Hematopoietic multipotent progenitor cell treated with erythropoietin and hydrocortisone succinate and interleukin-3 and kit ligand, for 8 days (in vitro differentiated cells): ENCODE data around the gene RNFT2.

Source experiments
- DNase-seq: peaks from one replicate; pipeline ENCODE4 v3.0.0-alpha.2; 2015

Gene RNFT2, protein sequence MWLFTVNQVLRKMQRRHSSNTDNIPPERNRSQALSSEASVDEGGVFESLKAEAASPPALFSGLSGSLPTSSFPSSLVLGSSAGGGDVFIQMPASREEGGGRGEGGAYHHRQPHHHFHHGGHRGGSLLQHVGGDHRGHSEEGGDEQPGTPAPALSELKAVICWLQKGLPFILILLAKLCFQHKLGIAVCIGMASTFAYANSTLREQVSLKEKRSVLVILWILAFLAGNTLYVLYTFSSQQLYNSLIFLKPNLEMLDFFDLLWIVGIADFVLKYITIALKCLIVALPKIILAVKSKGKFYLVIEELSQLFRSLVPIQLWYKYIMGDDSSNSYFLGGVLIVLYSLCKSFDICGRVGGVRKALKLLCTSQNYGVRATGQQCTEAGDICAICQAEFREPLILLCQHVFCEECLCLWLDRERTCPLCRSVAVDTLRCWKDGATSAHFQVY

DNA sequence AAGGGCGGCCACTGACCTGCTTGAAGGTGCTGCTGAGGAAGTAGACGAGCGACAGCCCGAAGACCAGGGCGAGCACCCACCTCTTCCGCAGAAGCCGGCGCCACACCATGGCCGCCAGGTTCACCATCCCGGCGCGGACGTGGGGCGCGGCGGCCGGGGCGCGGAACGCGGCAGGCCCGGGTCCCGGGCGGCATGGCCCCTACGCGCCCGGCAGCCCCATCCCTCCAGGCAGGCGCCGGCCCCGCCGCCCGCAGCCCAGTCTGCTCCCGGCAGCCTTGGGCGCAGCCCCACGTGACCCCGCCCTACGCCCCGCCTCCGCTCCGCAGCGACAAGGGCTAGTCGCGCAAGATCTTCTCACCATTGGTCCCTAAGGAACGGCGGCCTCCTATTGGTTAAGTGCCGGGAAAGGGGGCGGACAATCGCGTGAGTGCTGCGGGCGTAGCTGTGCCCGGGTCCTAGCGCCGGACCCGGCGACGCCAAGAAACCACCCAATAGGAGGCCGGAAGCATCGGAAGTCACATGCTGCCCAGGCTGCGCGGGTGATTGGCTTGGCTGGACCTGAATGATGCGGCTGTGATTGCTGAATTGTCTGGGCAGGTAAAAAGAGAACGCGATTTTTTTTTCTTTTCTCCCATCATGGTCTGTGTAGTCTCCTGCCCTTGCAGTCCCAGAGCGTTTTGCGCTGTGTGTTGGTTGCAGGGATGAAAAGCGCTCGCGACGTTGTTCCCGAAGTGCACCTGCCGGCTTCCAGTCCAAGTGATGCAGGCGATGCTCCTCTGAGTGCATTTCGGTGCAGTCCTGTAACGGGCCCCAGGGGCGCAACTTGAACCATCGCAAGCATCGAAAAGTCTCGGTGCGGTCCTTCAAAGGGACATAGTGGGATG, at the start of gene RNFT2, which contains the start of gene SPRING1:
TSS of gene RNFT2 (plus strand) at position 542 of the 884 bp plus-strand sequence. CDS start 2,183 bp downstream, outside the sequence.
TSS of gene SPRING1 (minus strand) at position 296 of the 884 bp plus-strand sequence. CDS start at position 127, 169 bp downstream.
- DNase-seq, result peak; percentile 99

DNA sequence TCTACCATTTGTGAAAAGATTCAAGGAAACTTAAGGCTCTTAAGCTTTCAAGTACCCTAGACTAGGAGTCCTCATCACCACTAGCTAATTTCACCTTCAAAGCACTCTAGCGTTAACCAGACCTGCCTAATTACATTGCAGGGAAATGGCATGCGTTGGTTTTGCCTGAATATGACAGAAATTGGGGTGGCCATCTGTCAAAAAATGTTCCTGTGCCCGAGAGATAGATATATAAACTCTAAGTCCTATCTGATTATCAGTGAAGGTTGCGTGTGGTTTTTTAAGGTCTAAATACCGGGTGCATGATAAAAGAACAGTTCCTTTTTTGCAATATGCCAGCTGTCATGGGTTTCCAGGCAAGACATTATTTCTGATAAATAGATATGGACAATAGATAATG, 48.6 kb upstream of the RNFT2 start:
- peak; percentile 29 for DNase-seq

DNA sequence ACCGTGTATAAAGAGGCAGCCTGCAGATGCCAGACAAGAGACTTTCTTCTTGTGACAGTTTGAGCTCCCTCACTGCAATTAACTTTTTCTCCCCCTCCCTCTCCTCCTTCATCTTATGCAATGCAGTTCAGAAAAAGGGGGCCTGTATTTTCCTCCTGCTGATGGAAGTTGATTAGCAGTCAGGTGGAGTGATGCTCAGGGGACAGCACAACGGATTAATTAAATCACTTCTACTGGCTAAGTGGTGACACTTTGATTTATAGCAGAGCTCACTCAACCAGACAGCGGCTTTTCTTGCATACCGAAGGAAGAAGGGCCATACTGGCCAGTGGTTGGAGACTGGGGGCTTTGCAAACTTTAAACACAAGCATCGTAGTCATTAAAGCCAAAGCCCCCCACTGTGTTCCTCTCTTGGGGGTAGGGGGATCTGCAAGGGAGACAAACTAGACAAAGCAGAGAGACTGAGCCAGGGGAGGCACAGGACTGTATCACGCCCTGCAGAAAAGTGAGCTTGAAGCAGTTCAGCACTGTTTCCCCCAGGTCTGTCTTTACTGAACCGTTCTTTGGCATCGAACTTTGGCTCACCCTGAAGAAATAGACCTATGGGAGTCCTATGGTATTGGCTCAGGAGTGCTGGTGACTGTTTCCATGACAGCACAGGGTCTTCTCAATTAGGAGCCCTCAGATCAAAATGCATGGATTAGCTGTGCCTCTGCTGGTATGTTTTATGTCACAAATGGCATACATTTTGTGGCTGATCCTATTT, 48.0 kb upstream of the RNFT2 start:
- no peak for DNase-seq

DNA sequence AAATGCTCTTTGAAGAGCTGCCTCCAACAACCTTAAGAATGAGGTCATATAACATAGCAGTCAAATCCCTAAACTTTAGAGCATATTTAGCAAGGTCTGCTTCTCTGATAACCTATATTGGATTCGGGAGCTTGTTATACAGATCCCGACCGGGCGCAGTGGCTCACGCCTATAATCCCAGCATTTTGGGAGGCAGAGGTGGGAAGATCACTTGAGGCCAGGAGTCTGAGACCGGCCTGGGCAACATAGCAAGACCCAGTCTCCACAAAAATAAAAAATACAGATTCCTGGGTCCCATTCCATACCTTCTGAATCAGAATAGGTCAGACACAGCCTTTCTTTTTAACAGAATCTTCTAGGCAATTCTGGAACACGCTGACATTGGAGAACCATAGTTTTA, 46.9 kb upstream of the RNFT2 start:
- no peak for DNase-seq

DNA sequence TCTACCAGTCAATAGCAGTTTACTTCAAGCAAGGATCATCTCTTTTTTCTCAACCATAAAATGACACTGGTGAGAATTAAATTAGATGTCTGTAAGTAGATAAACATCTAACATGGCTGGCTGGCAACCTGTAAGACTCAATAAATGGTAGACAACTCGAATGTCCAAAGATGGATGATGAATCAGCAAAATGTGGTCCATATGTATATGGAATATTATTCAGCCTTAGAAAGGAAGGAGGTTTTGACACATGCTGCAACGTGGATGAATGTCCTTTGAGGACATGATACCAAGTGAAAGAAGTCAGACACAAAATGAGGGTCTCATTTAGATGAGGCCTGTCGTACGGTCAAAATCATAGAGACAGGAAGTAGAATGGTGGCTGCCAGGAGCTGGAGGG, 46.5 kb upstream of the RNFT2 start:
- no peak for DNase-seq

DNA sequence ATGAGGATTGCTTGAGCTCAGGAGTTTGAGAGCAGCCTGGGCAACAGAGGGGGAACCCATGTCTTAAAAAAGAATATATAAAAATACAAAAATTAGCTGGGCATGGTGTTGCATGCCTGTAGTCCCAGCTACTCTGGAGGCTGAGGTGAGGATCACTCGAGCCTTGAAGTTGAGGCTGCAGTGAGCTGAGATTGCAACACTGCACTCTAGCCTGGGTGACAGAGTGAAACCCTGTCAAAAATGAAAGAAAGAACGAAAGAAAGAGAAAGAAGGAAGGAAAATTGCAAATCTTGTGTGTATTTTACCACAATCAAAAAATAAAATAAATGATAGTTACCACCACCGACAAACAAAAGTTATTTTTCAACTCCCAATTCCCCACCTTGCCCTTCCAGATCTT, 45.5 kb upstream of the RNFT2 start:
- no peak for DNase-seq

DNA sequence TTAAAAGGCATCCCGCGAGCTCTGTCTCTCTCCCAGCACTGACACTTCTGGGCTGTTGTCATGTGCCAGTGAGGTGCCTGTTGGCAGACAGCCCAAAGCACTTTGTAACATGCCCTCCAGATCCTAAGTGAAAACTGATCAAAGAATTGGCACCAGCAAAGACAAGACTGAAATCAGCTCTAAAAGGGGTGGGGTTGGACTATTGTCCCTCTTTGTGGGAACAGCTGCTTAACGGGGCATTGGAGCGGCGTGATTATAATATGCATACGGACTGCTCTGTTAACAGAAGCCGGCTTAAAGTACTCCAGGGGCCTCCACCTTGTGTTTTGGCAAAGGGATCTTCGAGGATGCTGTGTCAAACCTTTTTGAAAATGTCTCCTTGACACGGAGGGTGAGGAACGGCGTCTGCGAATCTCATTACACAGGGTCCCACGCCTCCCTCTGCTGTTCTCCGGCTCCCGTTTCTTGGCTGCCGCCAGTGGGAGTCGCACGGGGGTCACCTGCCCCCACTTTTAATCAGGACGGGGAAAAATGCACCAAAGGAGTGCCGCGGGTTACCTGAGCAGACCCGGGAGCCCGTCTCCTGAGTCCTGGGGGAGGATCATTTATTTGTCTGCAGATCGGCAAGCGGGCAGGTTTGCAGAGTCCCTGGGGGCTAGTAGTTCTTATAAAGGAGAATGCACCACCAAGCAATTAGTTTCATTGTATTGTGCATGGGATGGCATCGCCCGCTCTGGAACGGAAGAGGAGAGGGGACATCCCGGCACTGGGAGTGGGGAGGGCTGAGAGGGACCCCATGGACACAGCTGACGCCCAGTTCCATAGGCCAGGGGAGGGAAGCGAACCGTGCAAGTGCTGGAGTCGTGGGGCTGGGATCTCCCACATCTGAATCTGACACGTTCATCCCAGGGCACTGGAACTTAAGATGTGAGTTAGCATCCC, 44.6 kb upstream of the RNFT2 start:
- DNase-seq, result peak; percentile 44

DNA sequence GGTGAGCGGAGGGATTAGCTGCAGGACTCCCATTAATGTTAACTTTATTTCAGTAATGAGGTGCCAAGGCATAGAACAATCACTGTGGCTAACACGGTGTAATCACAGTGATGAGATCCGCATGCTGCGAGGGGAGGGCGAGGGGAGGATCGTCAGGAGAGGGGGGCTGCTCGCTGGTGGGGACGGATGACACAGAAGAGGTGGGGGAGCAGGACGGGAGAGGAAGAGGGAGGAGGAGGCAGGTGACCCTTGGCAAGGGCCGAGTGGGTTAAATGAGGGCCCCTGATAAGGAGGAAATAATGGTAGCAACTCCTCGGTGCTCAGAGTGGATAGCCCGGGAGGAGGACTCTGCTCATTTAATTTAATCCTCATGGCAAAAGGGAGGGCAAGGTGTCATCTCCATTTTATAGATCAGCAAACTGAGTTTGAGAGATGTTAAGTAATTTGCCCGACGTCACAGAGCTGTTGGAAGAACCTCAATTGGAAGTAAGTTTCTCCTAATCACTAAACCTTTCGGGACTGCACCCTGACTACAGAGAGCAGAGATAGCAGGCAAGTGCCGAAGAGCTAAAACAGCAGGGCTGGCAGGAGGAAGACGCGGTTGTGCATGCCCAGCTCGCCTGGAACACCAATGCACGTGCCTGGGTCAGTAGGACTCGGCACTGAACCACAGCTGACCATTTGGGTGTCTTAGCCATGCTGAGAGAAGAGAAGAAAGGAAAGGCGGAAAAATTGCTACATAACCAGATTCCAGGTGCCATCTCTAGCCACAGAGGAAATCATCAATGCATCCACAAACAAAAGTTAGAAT, 43.3 kb upstream of the RNFT2 start:
- DNase-seq, result no peak

DNA sequence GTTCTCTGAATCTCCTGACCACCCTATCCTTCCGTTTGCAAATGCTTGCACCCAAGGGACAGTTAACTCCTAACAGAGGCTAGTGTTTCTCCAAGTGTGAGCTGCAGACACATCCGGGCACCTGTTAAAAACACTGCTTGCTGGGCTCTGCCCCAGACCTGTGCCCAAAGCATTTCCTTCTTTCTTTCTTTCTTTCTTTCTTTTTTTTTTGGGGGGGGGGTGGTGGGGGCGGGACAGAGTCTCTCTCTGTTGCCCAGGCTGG, 42.7 kb upstream of the RNFT2 start:
- DNase-seq, result no peak

DNA sequence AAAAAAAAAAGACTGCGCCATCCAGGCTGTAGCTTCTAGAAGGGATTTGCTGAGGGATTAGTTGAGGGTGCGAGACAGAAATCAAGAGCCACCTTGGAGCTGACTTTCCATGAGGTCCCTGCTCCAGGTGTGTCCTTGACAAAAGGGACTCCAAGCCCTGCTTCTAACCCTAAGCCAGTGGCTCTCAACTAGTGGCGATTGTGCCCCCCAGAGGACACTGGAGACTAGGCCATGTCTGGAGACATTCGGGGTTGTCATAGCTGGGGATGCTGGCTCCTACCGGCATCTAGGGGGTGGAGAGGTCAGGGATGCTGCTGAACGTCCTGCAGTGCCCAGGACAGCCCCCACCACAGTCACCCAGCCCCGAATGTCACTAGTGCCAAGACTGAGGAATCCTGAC, 40.8 kb upstream of the RNFT2 start:
- DNase-seq, result peak; percentile 56

DNA sequence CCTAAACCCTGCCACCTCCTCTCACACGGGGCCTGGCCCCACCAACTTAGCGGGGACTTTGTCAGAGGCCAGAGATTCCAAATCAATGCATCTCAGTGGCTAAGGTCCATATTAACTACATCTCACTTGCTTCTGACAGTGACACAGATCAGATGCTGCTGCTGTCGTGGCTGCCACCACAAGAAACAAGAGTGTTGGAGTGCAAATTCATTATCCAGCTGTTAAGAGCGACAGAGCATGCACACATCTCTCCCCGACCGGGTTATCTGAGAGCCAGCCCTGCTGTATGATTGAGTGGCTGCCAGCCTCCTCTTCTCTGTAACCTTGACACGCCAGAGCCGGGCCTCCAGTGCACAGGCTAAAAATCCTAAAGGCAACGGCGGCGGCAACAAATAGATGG, 40.4 kb upstream of the RNFT2 start:
- DNase-seq, result no peak

DNA sequence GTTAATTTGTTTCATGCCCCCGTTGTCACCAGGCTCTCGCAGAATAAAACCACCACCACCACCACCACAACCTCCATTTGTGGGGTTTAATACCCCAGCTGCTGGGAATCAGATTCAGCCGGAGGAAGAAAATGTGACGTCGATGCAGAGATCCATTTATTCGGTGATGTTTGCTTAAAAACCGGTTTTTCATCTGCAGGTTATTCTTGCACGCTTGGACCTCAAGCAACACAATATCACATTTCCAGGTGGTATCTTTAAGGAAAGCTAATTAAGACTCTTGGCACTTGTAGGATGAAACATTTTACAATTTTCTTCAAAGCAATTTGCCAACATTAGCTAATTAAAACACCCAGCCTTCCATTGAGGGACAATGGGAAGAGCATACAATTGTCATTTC, 40.0 kb upstream of the RNFT2 start:
- no peak for DNase-seq

DNA sequence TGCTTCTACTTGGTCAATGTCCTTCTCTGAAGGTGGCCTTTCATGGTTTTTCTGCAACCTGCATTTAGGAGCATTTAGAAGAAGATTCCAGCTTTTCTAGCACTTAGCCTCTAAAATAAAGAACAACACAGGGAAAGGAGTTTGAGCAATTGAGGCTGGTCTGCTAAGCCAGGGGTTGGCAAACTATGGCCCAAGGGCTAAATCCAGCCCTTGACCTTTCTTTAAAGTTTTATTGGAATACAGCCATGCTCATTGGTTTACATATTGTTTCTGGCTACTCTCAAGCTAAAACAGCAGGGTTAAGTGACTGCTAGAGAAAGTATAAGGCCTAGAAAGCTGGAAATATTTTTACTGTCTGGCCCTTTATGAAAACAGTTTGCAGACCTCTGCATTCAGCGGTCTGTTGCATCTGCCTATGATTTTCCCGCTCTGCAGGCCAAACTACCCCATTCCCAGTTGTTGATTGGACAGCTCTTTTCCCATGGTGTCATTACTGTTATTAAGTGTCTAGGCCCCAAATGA, 39.5 kb upstream of the RNFT2 start:
- DNase-seq, result no peak

DNA sequence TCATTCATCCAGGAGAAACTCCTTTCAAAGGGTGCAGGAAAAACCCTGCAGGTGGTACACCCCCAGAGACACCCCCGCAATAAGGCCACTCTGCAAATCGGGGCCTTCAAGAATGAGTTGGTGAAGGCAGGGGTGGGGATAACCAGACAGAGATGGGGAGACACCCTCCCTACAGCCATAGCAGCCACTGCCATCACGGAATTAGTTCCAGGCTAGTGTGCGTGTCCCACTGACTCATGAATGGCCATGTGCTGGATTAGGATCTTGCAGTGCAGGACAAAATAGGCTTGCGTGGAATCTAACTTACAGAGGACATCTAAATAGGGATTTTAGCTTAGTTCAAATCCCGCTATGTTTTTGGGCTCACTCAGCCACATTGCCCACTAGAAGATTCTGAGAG, 38.0 kb upstream of the RNFT2 start:
- no peak for DNase-seq

DNA sequence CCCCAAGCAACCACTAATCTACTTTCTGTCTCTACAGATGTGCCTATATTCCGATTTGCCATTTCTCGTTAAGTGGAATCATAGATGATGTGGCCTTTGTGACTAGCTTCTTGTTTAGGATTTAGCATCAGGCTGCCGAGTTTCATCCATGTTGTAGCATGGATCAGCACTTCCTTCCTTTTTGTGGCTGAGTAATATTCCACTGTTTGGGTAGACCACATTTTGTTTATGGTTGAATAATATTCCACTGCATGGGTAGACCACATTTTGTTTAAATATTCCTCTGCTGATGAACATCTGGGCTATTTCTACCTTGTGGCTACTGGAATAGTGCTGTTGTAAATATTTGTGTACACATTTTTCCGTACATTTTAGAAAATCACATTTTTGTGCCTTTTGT, 36.7 kb upstream of the RNFT2 start:
- no peak for DNase-seq

DNA sequence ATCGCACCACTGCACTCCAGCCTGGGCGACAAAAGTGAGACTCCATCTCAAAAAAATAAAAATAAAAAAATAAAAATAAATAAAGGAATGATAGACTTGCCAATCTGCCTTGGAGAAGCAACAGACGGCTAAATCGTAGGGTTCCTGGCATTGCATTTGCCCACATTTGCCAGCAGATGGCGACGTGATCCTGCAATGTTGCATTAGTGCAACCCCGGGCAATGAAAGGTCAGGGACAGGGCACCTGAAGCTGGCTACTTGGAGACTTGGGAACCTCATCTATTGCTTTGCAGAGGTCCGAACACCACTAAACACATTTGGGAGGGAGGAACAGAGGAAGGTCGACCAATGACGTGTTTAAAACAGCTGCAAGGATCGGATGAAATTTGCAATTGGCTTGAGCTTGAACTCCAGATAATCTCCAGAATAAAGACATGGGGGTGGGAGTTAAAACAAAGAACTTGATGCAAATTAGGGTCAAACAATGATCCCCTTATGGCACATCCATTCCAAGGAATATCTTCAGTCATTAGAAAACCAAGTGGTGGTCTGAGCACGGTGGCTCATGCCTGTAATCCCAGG, 34.8 kb upstream of the RNFT2 start:
- peak; percentile 72 for DNase-seq

DNA sequence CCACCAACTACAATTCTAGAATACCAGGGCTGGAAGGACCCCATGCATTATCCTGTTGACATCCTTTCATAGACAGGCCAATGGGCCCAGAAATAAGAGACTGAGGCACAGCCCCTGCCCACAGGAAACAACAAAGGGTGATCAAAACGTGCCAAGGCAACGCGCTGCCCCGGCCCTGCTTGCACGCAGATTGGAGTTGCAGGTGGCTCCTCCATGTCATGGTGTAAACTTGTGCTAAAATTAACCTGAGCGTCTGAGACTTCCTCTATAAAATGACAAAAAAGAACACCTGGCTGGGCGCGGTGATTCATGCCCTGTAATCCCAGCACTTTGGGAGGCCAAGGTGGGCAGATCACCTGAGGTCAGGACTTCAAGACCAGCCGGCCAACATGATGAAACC, 30.4 kb upstream of the RNFT2 start:
- no peak for DNase-seq

DNA sequence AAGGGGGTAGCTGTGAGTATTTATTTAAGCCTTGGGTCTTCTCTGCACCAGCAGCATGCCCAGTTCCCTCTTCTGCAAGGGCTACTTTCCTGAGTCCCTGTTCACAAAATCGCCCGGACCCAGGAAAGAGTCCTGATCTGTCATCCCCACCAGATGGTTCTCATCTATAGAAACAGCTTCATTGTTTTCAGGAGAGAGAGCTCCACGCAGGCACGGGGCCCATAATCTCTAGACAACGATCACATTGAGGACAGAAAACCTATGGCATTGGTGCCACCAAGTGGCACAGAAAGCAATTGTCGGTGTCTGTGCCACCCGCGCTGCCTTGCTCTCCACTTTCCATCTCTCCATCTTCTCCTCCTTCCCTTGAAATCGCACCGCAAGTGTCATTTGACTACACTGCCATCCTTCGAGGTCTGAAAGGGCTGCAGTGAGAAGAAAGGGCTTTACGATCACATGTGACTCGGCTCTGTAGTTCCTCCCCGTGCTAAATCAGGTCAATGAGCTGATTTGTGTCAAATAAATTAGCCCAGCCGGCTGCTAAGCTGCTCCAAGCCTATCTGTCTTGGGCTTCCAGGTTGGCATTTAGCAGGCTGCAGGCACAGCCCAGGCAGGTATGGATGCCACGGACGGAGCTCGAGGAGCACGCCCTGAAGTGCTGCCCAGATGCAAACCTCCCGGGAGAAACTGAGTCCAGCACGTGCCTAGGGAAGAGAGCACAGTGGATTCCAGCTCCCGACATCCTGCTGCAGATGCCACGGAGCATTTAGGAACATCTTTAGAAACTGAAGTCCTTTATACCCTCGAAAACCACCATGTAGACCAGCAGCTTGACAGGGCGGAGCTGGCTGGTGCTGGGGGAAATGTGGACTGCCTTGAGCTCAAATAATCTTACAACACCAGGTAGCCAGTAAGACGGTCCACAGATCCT, 29.0 kb upstream of the RNFT2 start:
- peak; percentile 70 for DNase-seq

DNA sequence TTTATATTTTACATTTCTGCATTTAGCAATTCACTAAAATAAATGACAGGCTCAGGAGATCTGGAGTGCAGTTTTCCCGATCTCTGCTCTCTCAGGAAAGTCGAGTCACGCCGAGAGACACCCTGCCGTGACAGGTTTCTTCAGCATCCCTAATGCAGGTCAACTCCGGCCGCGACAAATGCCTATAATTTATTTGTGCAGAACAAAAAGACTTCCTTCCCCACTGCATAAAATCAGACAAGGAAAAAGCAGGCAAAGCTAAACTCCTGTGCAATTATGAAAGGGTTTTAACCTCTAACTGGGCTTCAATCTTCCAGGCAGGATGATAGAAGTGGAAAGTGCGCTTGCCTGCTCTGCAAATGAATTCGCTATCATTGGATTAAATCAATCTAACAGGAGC, 28.3 kb upstream of the RNFT2 start:
- no peak for DNase-seq
